NCI-H524 treated with DMSO at 0.1 percent for 48 hours (cell line): Measurements from ENCODE around the gene MRPS14.
"Not testable (repeated sequence)": the region's sequence is repeated elsewhere in the genome, so short reads cannot be mapped to it uniquely, and the experiment has no call there.

Source experiments
- DNase-seq: peaks from one replicate; lab custom pipeline; 2025; lab: John Stamatoyannopoulos, UW

Gene MRPS14

DNA sequence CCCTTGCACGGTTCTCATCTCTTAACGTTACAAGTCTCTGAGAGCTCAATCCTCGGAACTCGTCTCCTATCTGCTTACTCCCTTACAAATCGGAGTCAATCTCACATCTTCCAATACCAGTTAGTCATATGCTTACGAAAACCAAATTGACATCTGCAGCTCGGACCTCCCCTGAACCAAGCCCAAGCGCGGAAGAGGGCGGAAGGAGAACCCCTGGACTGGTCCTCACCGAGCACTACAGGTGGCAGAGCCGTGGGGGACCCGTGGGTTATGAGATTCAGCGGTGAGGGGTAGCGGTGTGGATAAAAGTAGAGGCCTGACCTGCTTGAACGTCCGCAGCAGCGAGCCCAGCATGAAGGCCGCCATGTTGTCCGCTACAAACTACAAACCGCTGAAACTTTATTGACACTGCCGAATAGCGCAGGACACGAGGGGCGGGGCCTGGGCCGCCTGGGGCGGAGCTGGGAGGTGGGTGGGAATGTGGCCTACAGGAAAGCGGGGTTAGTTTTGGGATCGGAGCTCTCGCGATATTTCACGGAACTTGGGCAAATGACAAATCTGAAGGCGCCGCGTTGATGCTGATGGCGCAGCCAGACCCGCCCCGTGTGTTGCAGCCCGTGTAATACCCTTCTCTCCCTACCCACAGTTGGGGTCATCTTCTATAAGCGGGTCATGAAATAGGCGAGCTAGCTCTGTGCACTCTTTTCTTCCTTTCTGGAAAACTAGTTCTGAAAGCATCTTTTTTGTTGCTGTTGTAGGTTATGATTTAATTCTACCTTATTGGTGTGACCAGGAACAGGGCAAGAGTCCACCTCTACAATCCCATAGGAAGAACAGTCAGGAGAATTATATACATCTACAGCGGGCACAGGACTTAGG, at the start of gene MRPS14:
TSS of gene MRPS14 (minus strand) at position 383 of the 879 bp plus-strand sequence. CDS start at position 366, 17 bp downstream.
- DNase-seq, result peak; percentile 81

DNA sequence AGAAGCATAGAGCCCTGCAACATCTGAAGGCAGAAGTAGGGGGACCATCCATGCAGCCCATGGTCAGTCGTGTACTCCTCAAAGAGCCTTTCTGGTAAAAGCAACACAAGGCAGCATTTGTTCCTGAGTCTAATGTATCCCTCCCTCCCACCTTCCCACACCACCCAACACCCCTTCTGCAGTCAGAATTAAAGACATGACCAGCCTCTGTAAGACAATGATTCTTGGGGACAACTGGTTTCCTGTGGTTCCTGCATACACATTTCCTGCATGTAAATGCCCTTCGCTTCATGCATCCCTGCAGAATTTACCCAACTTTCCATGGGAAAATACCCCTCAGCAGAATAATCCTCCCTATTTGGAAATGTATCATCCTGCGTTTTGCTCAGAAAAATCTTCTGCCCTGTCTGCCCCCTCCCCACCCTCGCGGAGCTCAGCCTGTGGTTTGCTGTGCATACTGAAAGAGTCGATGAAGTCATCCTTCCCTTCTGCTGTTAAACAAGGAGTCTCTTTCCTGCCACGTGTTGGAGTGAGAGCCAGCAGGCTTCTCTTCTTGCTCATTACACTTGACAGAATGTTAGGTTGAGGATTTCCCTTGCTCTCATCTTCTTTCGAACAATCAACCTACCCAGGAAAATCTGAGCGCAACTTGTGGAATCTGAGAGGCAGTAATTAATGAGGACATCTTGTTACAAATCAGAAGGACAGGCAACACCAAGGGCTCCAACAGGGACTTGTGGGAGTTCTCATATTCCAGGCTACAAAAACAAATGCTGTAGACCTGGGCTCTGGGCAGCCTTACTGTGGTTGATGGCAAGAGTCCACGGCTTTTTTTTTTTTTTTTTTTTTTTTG, 49.1 kb upstream of the MRPS14 start:
- no peak for DNase-seq

DNA sequence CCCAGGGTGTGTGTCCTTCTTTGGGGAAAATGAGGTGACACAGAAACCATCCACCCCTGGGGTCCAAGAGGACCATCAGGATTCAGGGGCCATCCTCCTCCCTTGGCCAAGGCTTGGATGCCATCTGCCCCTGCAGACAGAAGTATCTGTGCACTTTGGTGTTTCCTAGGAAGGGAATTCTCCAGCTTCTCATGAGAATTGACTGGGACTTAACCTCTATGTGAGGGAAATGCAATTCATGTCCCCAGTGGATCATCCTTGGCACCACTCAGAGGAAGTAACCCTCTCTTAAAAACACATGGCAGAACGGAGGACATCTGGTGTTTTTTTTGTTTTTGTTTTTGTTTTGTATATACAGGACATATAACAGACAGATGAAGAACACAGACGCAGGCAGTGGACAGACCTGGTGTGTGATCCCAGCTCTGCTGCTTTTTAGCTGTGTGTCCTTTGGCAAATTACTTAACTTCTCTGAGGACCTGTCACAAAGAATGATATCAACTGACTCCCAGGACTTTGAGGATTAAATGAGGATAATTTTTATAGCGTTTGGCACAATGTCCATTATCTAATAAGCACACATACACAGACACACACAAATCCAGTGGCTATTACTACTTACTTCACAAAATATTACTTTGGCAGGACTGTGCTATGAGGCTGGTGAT, 48.2 kb upstream of the MRPS14 start:
- no peak for DNase-seq

DNA sequence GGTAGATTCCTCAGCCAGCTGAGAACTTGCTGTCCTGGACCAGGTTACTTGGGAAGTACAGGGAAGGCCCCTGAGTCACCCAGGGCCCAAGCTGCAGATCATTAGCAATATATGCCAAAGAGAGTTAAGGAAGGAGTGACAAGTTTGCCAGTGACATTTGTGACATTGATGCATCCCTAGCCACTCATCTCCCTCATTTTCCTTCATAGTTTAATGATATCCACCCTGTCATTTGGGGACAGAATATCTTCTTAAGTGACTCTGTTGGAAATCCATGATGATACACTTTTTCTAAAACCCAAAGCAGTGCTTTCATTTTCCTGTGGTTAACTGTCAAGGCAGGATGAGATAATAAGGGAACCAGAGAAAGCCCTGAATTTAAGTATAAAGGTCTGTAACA, 47.6 kb upstream of the MRPS14 start:
- DNase-seq, result no peak

DNA sequence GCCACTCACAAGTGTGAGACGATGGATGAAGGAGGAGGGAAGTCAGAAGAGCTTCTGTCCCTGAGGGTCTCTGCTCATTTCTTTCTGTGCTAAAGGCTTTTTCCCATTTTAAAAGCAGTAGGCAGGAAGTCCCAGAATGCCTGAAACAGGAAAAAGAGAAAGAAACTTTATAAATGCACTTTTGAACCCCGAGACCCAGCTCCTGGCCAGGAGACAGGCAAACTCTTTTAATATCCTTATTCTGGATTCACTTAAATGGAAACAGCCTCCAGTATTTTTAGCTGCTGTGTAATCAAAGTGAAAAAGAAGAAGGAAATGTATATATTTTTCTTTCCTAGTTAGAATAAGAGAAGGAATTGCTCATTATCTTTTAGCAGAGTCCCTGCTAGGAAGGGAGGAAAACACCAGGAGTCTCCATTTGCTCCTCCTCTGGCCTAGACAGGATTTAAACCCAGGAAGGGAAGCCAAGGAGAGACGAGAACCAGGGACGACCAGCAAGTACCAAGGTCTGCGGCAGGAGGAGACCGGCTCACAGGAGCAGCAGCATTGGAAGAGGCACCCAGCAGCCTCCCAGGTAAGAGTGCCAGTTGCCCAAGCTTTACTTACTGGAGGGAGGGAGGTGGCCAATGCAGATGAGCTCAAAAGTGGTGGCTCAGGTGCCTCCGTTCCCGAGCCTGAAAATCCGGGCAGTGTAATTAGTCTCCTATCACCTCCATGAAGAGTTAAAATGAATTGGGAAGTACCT, 44.3 kb upstream of the MRPS14 start, which contains the start of gene TNN:
TSS of gene TNN (plus strand) at position 472 of the 745 bp plus-strand sequence. CDS start 9,586 bp downstream, outside the sequence.
- no peak for DNase-seq

DNA sequence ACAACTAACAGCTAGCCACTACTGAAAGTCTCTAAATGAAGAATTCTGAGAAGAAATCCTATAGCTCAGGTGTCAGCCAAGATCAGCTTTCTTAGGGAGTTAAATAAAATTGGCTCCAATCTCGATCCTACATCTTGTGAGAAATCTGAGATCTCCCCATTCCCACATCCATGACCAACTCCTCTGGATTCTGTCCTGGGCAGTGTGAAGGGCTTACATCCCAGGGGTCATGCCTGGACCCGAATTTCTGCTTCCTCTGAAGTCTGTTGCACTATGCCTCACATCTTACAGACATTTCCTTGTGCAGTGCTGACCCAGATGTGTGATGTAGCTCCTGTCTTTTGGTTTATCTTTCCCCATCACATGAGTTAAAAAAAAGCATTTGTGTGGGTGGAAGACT, 39.6 kb upstream of the MRPS14 start:
- no peak for DNase-seq

DNA sequence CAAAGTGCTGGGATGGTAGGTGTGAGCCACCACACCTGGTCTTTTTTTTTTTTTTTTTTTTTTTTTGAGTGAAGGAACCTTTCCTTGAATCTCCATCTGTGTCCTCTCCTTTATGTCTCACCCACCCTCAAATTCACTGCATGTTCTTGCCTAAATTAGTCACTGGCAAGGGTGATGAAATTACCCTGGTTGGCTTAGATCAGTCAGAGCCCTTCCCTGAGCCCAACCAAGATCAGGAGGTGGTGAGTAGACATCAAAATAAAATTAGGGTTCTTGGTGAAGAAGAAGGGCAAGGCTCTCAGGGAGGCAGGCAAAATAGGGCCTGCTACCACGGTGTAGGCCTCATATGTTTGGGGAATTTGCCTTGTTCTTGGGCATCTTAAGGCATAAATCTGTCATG, 39.1 kb upstream of the MRPS14 start:
- DNase-seq, result no peak

DNA sequence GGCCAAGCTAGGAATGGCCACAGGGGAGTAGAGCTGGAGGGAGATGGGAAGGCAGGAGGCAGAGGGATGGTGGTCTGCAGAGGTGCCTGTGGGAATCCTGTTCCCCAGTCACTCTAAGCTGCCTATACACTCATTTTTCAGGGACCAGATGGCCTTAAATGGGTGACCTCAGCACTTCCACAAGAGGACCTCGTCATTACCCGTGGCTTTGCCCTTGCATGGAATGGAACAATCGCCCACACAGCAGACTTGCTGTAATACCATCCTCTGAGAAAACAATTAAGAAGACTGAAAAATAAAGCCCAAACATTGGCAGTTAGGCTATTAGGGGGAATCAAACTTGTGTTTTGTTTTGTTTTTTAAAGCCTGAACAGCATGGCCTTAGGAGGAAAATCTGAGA, 31.5 kb upstream of the MRPS14 start:
- DNase-seq, result no peak

DNA sequence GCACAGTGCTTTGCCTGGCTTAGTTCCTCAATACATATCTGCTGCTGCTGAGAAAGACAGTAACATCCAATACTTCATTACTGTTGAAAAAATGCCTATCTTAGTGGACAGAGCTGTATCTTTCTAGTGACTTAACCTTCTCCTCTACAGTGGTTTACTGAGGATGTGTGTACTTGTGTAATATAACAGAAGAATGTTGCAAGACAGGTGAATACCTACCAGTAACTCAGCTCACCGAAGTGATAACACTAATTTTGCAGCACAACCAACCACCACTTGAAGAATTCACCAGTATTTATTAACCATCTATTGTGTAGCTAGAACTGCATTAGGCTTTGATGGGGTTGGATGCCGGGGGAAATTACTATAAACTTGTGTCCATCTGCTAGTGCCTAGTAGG, 27.8 kb upstream of the MRPS14 start:
- no peak for DNase-seq

DNA sequence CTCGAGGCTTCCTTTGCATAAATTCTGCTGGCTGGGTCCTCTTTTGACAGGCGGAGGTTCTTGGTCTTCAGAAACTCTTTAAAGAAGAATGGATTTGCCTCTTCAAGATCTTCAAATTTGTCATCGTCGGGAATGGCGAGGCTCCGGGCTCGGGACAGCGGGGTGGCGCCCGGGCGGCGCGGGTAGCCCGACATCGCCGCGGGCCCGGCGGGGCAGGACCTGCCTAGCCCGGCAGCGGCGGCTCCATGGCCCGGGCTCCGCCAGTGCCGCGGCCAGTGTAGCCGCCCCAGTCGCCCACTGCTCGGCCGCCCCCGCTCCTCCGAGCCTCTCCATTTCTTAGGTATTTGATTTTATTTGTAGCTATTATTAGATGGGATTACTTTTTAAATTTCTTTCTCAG, 22.3 kb upstream of the MRPS14 start:
- DNase-seq, result no peak

DNA sequence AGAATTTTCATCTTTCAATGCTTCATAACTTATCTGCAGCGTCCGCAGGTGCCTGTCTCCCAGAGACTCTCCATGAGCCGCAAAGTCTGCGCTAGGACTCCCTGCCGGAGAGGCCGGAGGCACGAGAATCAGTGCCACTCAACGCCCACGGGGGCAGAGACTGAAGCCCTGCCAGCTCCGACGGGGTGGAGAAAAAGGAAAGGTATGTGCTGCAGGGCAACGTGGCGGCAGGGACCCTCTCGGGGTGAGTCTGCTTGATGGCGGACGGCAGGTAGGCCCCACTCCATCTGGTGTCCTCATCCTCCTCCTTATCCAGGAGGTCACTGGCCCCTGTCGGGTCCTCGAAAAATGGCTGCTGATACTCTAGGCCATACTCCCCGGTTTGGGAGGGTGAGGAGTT, 21.9 kb upstream of the MRPS14 start:
- no peak for DNase-seq

DNA sequence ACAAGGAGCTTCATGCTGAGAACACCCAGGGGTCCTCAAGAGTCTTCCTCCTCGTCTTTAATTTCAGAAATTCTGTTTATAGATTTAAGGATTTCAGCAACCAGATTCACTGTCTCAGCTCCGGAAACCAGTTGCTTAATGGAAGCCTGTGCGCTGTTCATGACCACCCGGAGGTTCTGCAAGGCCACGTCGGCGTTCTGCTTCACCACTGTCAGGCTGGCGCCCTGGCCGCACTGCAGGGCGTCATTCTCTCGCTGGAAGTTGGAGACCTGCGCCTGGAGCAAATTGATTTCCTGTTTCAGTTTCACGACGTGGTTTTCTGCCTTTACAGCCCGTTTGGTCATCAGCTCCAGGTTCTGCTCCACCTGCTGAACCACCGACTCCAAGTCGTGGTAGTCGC, 21.4 kb upstream of the MRPS14 start:
- DNase-seq, result not testable (repeated sequence)

DNA sequence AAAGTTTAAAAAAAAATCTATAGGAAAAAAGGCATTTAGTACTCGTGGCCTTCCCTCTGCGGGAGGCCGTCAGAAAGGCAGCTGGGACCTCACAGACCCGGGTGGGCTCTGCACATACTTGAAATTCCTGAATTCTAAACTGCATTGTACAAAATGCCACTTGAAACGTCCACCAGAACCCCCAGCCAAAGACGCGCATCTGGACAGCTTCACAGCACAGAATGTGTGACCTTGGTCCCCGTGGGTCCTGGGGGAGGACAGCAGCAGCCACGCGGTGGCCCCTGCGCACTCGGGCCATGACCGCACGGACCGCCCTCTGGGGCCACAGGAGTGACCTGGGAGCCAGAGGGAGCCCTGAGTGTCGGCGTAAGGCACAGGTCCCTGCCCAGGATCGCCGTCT, 20.6 kb upstream of the MRPS14 start:
- DNase-seq, result no peak

DNA sequence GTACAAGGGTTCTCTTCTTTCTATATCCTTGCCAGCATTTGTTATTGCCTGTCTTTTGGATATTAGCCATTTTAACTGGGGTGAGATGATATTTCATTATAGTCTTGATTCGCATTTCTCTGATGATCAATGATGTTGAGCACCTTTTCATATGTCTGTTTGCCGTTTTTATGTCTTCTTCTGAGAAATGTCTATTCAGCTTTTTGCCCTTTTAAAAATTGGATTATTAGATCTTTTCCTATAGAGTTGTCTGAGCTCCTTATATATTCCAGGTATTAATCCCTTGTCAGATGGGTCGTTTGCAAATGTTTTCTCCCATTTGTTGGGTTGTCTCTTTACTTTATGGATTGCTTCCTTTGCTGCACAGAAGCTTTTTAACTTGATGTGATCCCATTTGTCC, 19.4 kb upstream of the MRPS14 start:
- no peak for DNase-seq

DNA sequence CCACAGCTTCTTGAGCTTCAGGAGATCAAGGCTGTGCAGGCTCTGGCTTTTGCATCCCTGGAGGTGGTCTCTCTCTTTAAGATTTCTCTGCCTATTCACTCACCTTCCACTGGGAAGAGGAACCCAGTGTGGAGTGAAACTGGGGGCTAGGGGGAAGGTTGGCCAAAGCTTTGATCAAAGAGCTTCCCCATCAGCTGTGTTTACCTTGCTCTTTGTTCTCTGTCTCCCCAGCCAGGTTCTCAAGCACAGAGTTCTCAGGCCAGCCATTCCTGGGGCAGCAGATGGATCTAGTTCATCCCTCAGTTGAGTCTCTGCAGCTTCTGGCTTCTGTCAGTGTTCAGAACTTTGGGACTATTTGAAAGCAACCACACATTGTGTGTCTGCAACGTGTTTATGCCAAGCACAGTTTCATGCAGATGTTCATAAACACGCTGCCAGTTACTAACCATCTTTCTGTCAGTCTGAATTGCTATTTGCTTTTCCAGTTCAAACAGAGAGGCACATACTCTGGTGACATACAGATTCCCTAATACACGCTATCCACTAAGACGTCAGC, 17.2 kb upstream of the MRPS14 start:
- no peak for DNase-seq

DNA sequence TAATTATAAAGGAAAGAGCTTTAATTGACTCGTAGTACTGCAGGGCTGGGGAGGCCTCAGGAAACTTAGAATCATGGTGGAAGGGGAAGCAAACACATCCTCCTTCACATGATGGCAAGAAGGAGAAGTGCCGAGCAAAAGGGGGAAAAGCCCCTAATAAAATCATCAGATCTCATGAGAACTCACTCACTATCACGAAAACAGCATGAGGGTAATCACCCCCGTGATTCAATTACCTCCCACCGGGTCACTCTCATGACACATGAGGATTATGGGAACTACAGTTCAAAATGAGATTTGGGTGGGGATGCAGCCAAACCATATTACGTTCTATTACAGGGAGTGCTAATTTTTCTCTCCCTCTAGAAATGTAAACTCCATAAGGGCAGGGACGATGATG, 14.2 kb upstream of the MRPS14 start:
- no peak for DNase-seq

DNA sequence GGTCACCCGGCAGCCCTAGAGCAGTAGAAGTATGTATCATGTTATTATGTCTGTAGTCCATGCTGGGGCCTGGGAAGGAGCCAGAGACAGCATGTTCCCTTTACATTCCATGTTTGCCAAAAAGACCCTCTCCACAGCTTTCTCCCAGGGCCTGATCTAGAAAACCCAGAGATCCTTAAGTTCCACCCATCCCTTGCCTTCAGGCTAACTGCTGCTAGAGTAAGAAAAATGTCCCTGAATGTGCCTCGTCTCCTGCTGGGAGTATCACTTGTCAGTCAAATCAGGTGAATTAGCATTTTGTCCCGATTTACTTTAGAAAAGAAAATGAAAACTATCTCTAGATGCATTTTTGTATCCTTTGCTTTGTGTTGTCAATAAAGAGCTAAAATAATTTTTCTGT, 13.3 kb upstream of the MRPS14 start:
- DNase-seq, result no peak

DNA sequence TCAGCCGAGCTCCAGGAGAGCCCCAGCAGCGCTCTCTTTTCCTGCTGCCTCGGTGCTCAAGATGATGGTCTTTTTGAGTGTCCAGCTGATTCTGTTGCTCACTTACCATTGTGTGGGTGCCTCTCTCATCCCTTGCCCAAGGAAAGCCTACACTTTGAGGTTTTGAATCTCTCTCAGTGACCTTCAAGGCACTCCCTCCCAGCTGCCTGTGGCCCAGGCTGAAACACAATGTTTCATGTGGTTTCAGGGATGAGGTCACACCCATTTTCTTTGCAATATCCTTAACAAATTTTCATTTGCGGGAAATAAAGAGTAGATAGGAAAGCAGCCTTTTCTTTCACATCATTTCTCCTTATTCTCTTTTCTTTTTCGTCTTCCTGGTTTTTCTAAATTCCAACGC, 12.6 kb upstream of the MRPS14 start:
- DNase-seq, result no peak

DNA sequence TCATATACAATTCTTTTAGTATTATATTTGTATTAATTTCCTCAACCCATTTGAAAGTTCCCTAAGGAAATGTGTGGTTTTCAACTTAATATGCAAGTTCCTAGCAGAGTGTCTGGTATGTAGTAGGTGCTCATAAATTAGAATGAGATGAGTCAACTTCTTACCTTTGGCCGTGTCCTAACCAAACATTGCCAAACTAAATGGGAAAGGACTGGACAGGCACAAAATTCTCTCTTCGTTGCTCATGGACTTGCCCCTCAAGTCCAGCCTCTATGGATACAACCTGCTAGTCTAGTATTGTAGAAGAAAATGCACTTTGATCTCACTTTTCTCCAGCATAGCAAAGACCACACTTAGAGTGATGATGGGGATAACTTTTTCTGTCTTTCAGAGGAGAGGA, 11.6 kb upstream of the MRPS14 start:
- DNase-seq, result no peak

DNA sequence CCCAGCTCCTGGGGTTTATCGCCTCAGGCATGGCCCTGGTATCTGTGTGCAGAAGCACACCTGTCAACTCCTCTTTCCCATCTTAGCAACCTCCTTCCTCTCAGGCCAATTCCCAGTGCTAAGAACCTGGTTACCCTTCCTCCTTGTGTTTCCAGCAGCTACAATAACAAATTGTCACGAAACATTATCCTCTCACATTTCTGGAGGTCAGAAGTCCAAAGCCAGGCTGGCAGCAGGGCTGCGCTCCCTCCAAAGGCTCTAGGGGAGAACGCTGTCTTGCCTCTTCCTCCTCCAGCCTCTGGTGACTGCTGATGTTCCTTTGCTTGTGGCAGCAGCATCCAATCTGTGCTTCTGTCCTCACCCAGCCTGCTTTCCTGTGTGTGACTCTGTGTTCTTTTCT, 10.7 kb upstream of the MRPS14 start:
- DNase-seq, result no peak

DNA sequence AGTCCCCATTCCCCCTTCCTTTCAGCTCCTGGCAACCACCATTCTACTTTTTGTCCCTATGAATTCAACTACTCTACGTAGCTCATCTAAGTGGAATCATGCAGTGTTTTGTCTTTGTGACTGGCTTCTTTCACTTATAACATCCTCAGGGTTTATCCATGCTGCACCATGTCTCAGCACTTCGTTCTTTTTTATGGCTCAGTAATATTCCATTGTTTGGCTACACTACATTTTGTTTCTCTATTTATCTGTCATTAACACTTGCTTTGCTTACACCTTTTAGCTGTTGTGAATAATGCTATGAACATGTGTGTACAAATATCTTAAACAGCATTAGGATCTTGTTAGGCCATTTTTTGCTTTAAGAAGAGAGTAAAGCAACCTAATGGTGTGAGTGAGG, 1.5 kb upstream of the MRPS14 start:
- no peak for DNase-seq

DNA sequence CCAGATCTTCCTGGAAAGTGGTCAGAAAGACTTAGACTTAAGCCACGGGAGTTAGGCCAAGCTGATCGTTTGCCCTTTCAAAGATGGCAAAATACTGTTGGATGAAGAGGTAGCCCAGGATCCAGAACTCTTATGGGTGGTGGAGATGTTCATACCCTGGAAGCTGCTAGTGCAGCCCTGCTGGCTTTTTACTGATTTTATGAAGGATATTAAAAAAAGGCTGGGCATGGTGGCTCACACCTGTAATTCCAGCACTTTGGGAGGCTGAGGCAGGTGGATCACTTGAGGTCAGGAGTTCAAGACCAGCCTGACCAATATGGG, 657 bp upstream of the MRPS14 start:
- DNase-seq, result not testable (repeated sequence)
